ENCODE measurements around the gene ZNF883. TPM values are rescaled to one million over a fixed set of nuclear protein-coding genes. Genes with fewer than 3 reads are reported as not detected.
"Not testable (repeated sequence)": the region's sequence is repeated elsewhere in the genome, so short reads cannot be mapped to it uniquely, and the experiment has no call there.

The ZNF883 gene
- total RNA-seq = under 1 TPM; 0.67 to 0.72 TPM
- 1 to 10 TPM; 1.6 to 1.7 TPM for polyA plus RNA-seq

DNA sequence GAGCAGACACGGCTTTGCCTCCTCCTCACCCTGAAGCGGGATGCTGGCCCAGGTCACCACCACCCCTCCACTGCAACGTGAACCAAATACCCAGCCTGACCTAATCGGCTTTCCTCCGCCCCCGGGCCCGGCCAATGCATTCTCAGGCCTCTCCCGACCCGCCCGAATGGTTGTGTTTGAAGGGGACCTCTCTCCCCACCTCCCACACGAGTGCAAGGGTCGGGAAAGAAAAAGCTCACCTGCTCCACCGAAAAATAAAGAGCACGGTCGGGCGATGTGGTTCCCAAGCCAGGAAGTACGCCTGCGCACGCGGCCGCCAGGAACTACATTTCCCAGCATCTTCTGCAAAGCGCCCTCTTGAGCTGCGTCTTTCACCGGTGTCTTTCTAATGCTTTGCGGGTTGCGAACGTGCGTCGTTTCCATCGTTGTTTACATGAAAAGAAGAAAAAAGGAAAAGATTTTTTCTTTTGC lies at the start of gene ZNF883:
ZNF883 (minus strand) TSS at position 282 of the 471 bp plus-strand sequence.
- ChIA-PET CTCF (ENCODE audit: partially characterized antibody) (no interaction called here), POLR2A (ENCODE audit: partially characterized antibody) (no interaction called here)
- Mint-ChIP-seq H3K4me3 (peak within 1 kb of the TSS; percentile 67 to 84 (median 81)), H3K27ac (peak within 1 kb of the TSS in 2 of 7 donors; percentile 48 to 84), H3K9me3 (peaks cover 4 to 75% (median 53%) of the 10 kb centered on the region in 8 donors), H3K27me3 (peaks cover 8 to 10% of the 10 kb centered on the region in 2 donors), H3K36me3 (peaks cover 6 to 19% of the 10 kb centered on the region in 2 donors), H3K4me1 (peaks cover 0 to 11% (median 2%) of the 10 kb centered on the region in 4 donors)
- peak in 4 of 5 donors; percentile 29 to 45 (median 39) for DNase-seq
- Histone ChIP-seq H3K4me3 (ENCODE audit: low read length in 2 of 2) (no peak within 1 kb of the TSS), H3K9me3 (ENCODE audit: control insufficient read depth in 1 of 2, low read length in 2 of 2) (no peaks in the 10 kb centered on the region), H3K36me3 (ENCODE audit: insufficient read depth, low read length) (no peaks in the 10 kb centered on the region), H3K4me1 (ENCODE audit: insufficient read depth, low read length) (no peaks in the 10 kb centered on the region), H3K27me3 (ENCODE audit: insufficient read depth, low read length) (no peaks in the 10 kb centered on the region), H3K27ac (ENCODE audit: low read depth, low read length) (no peak within 1 kb of the TSS)
- intact Hi-C loops (cut with micrococcal nuclease) = no loop called here

- H3K27ac ChIP-seq (ENCODE audit: low read depth, low read length); H3K36me3 ChIP-seq (ENCODE audit: insufficient read depth, low read length); intact Hi-C loops (cut with micrococcal nuclease); H3K36me3 Mint-ChIP-seq; CTCF ChIA-PET (ENCODE audit: partially characterized antibody); H3K4me1 Mint-ChIP-seq; H3K4me1 ChIP-seq (ENCODE audit: insufficient read depth, low read length); POLR2A ChIA-PET (ENCODE audit: partially characterized antibody); H3K27ac Mint-ChIP-seq; H3K9me3 ChIP-seq (ENCODE audit: control insufficient read depth in 1 of 2, low read length in 2 of 2); H3K27me3 ChIP-seq (ENCODE audit: insufficient read depth, low read length); H3K4me3 Mint-ChIP-seq; H3K4me3 ChIP-seq (ENCODE audit: low read length in 2 of 2): not testable (repeated sequence)
- peak in 1 of 5 donors; percentile 43 for DNase-seq
- peaks cover 4 to 21% (median 16%) of the 10 kb centered on the region in 8 donors for H3K9me3 Mint-ChIP-seq
- peaks cover 7 to 14% of the 10 kb centered on the region in 2 donors for H3K27me3 Mint-ChIP-seq
Observed at GRCh38 chr9:113061072-113061850, 49.3 kb upstream of the ZNF883 start.

DNA sequence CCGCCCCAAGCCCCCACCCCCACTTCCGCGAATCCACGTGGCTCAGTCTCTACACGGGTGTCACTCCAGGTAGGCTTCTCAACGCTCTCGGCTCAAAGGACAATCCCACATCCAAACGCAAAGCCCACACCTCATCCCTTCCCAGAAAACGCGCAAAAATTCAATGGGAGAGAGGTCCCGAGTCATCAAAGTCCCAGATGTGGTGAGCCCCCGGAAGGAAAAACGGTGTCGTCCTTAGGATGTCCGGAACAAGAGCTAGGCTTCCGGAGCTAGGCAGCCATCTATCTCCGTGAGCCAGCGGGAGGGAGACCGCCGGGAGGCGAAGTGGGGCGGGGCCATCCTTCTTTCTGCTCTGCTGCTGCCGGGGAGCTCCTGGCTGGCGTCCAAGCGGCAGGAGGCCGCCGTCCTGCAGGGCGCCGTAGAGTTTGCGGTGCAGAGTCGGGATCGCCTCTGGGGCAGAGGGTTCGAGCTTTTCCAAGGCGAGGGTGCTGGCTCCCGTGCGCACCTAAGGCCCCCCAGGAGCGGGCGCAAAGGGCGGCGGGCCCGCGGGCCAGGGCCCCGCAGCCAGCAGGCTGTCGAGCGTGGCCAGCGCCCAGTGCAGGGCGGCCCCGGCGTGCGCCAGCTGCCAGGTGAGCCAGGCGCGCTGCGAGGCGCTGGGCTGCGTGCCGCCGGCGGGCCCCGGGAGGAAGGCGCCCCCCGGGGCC lies 47.7 kb upstream of the ZNF883 start:
- not testable (repeated sequence) for H3K9me3 ChIP-seq (ENCODE audit: control insufficient read depth in 1 of 2, low read length in 2 of 2)

DNA sequence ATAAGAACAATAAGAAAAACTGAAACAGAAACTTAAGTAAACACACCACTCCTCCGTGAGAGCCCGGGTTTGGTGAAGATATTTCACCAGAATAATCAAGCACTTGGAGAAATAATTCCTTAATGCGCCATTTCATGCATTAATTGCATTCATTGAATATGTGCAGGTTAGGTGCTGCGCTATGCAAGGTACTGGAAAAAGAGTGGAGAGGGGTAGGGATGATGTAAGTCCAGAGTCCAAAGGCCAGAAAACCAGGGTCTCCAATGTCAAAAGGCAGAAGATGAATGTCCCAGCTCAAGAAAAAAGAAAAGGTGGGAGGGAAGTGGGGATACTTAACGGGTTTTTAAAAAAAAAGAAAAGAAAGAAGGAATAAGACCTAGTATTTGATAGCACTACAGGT lies 45.2 kb upstream of the ZNF883 start:
- Histone ChIP-seq H3K27me3 (ENCODE audit: insufficient read depth, low read length) (peaks cover 7% of the 10 kb centered on the region), H3K27ac (ENCODE audit: low read depth, low read length) (no peak overlapping the region), H3K4me3 (ENCODE audit: low read length in 2 of 2) (peak overlapping the region; percentile 72 to 94), H3K4me1 (ENCODE audit: insufficient read depth, low read length) (peaks cover 12% of the 10 kb centered on the region), H3K9me3 (ENCODE audit: control insufficient read depth in 1 of 2, low read length in 2 of 2) (peaks cover 0 to 9% of the 10 kb centered on the region in 2 donors), H3K36me3 (ENCODE audit: insufficient read depth, low read length) (no peaks in the 10 kb centered on the region)
- peaks cover 0 to 8% (median 0%) of the 10 kb centered on the region in 4 donors for H3K4me1 Mint-ChIP-seq
- H3K36me3 Mint-ChIP-seq = no peaks in the 10 kb centered on the region
- intact Hi-C loops (cut with micrococcal nuclease) = no loop called here
- peaks cover 4 to 21% (median 16%) of the 10 kb centered on the region in 8 donors for H3K9me3 Mint-ChIP-seq
- peaks cover 7 to 14% of the 10 kb centered on the region in 2 donors for H3K27me3 Mint-ChIP-seq
- no peak overlapping the region for H3K27ac Mint-ChIP-seq
- ChIA-PET POLR2A (ENCODE audit: partially characterized antibody) (no interaction called here), CTCF (ENCODE audit: partially characterized antibody) (no interaction called here)
- no peak overlapping the region for H3K4me3 Mint-ChIP-seq
- DNase-seq = no peak

More for the DNA sequence above, 47.7 kb upstream of the ZNF883 start:
- peak in 1 of 5 donors; percentile 38 for DNase-seq
- POLR2A ChIA-PET (ENCODE audit: partially characterized antibody); H3K36me3 Mint-ChIP-seq; H3K4me1 Mint-ChIP-seq; CTCF ChIA-PET (ENCODE audit: partially characterized antibody); H3K4me3 ChIP-seq (ENCODE audit: low read length in 2 of 2); H3K27ac ChIP-seq (ENCODE audit: low read depth, low read length); intact Hi-C loops (cut with micrococcal nuclease); H3K36me3 ChIP-seq (ENCODE audit: insufficient read depth, low read length); H3K27me3 ChIP-seq (ENCODE audit: insufficient read depth, low read length): not testable (repeated sequence)
- Mint-ChIP-seq H3K27ac (peak overlapping the region in 1 of 7 donors; percentile 52), H3K9me3 (peaks cover 4 to 21% (median 16%) of the 10 kb centered on the region in 8 donors), H3K27me3 (peaks cover 7 to 14% of the 10 kb centered on the region in 2 donors), H3K4me3 (peak overlapping the region in 5 of 8 donors; percentile 8 to 72 (median 57))
- peaks cover 12% of the 10 kb centered on the region for H3K4me1 ChIP-seq (ENCODE audit: insufficient read depth, low read length)

GRCh38 chr9:113056191-113057106 lies 44.5 kb upstream of the ZNF883 start, which contains the start of gene ZFP37:
Gene ZFP37, minus strand, starts transcription at chr9:113056724. Its CDS starts 36 bp downstream, at chr9:113056688.
- POLR2A ChIA-PET (ENCODE audit: partially characterized antibody) = no interaction called here
- H3K4me3 ChIP-seq (ENCODE audit: low read length in 2 of 2) = peak within 1 kb of the TSS; percentile 72 to 94
- CTCF ChIA-PET (ENCODE audit: partially characterized antibody) = no interaction called here
- Mint-ChIP-seq H3K9me3 (peaks cover 4 to 21% (median 16%) of the 10 kb centered on the region in 8 donors), H3K27ac (no peak within 1 kb of the TSS), H3K4me1 (peaks cover 0 to 8% (median 0%) of the 10 kb centered on the region in 4 donors), H3K36me3 (no peaks in the 10 kb centered on the region), H3K4me3 (no peak within 1 kb of the TSS), H3K27me3 (peaks cover 7 to 14% of the 10 kb centered on the region in 2 donors)
- peaks cover 0 to 17% of the 10 kb centered on the region in 2 donors for H3K9me3 ChIP-seq (ENCODE audit: control insufficient read depth in 1 of 2, low read length in 2 of 2)
- peak; percentile 61 to 86 (median 66) for DNase-seq
- peak within 1 kb of the TSS; percentile 48 for H3K27ac ChIP-seq (ENCODE audit: low read depth, low read length)
- peaks cover 7% of the 10 kb centered on the region for H3K27me3 ChIP-seq (ENCODE audit: insufficient read depth, low read length)
- H3K4me1 ChIP-seq (ENCODE audit: insufficient read depth, low read length) = peaks cover 12% of the 10 kb centered on the region
- intact Hi-C loops (cut with micrococcal nuclease) = no loop called here
- H3K36me3 ChIP-seq (ENCODE audit: insufficient read depth, low read length) = no peaks in the 10 kb centered on the region

DNA sequence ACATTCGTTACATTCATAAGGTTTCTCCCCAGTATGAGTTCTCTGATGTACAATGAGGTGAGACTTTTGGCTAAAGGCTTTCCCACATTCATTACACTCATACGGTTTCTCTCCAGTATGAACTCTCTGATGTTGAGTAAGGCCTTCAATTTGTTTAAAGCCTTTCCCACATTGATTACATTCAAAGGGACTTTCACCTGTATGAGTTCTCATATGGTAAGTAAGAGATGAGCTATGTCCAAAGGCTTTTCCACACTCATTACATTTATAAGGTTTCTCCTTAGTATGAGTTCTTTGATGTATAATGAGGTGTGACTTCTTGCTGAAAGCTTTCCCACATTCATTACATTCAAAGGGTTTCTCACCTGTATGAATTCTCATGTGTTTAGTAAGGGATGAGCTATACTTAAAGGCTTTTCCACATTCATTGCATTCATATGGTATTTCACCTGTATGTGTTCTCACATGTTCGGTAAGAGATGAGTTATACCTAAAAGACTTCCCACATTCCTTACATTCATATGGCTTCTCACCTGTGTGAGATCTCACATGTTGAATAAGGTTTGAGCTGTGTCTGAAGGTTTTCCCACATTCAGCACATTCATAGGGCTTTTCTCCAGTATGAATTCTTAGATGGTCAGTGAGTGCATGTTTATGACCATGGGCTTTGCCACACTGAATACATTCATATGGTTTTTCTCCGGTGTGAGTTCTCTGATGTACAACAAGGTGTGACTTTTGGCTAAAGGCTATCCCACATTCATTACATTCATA lies 31.1 kb upstream of the ZNF883 start:
- H3K27ac Mint-ChIP-seq = no peak overlapping the region
- no peaks in the 10 kb centered on the region for H3K27me3 ChIP-seq (ENCODE audit: insufficient read depth, low read length)
- H3K4me3 ChIP-seq (ENCODE audit: low read length in 2 of 2) = no peak overlapping the region
- H3K27ac ChIP-seq (ENCODE audit: low read depth, low read length) = no peak overlapping the region
- peaks cover 3 to 95% (median 84%) of the 10 kb centered on the region in 8 donors for H3K9me3 Mint-ChIP-seq
- no peaks in the 10 kb centered on the region for H3K4me1 Mint-ChIP-seq
- ChIA-PET POLR2A (ENCODE audit: partially characterized antibody) (no interaction called here), CTCF (ENCODE audit: partially characterized antibody) (interaction anchor here (0.9 to 1.5 kb wide), 2 partner anchors 11 to 69 kb away, joined by 3 to 5 read pairs; no protein-coding TSS in a partner anchor)
- H3K4me1 ChIP-seq (ENCODE audit: insufficient read depth, low read length) = no peaks in the 10 kb centered on the region
- H3K36me3 ChIP-seq (ENCODE audit: insufficient read depth, low read length) = peaks cover 21% of the 10 kb centered on the region
- H3K27me3 Mint-ChIP-seq = peaks cover 0 to 1% of the 10 kb centered on the region in 2 donors
- peaks cover 55 to 63% of the 10 kb centered on the region in 2 donors for H3K36me3 Mint-ChIP-seq
- H3K9me3 ChIP-seq (ENCODE audit: control insufficient read depth in 1 of 2, low read length in 2 of 2) = peaks cover 16 to 62% of the 10 kb centered on the region in 2 donors
- no peak overlapping the region for H3K4me3 Mint-ChIP-seq
- intact Hi-C loops (cut with micrococcal nuclease) = no loop called here
- no peak for DNase-seq
